GM18867 (cell line): ENCODE measurements around the gene PLA2G12A.

Experiments
- ATAC-seq: cut with Tn5 transposase; IDR thresholded peaks from one replicate; pipeline ENCODE4 v1.9.1; 2021; ENCODE audit warnings: mild to moderate bottlenecking, moderate library complexity; ENCODE audit not compliant: unreplicated experiment

PLA2G12A gene

GRCh38 chr4:109729718-109730618 lies at the start of gene PLA2G12A:
PLA2G12A (minus strand) TSS chr4:109730070; CDS start chr4:109729809, 261 bp downstream.
- peak; percentile 85 for ATAC-seq

GRCh38 chr4:109764789-109765402 lies 35.0 kb upstream of the PLA2G12A start:
- no peak for ATAC-seq

GRCh38 chr4:109764376-109764775 lies 34.5 kb upstream of the PLA2G12A start:
- ATAC-seq = no peak

GRCh38 chr4:109760682-109761081 lies 30.8 kb upstream of the PLA2G12A start:
- no peak for ATAC-seq

- no peak for ATAC-seq
These were observed 25.8 kb upstream of the PLA2G12A start for GRCh38 chr4:109755656-109756055.

- no peak for ATAC-seq
These were observed 24.4 kb upstream of the PLA2G12A start for GRCh38 chr4:109754093-109754857.

GRCh38 chr4:109752525-109752924 lies 22.7 kb upstream of the PLA2G12A start:
- ATAC-seq = no peak

- ATAC-seq = no peak
These were observed 22.0 kb upstream of the PLA2G12A start for GRCh38 chr4:109751852-109752251.

GRCh38 chr4:109750652-109751244 lies 20.9 kb upstream of the PLA2G12A start:
- ATAC-seq = no peak

GRCh38 chr4:109749388-109750082 lies 19.7 kb upstream of the PLA2G12A start:
- ATAC-seq = no peak

GRCh38 chr4:109748114-109748513 lies 18.2 kb upstream of the PLA2G12A start:
- ATAC-seq = no peak

- no peak for ATAC-seq
These were observed 16.9 kb upstream of the PLA2G12A start for GRCh38 chr4:109746728-109747127.

GRCh38 chr4:109745830-109746229 lies 16.0 kb upstream of the PLA2G12A start:
- no peak for ATAC-seq

GRCh38 chr4:109739547-109739946 lies 9.7 kb upstream of the PLA2G12A start:
- no peak for ATAC-seq

- no peak for ATAC-seq
These were observed 8.4 kb upstream of the PLA2G12A start for GRCh38 chr4:109738104-109738872.

GRCh38 chr4:109735566-109736365 lies 5.9 kb upstream of the PLA2G12A start:
- no peak for ATAC-seq

GRCh38 chr4:109733728-109734127 lies 3.9 kb upstream of the PLA2G12A start:
- no peak for ATAC-seq

- no peak for ATAC-seq
These were observed 1.0 kb upstream of the PLA2G12A start for GRCh38 chr4:109730619-109731545.
